ENCODE results near the gene LRRC52. TPM values are rescaled to one million over a fixed set of nuclear protein-coding genes. Genes with fewer than 3 reads are reported as not detected.

LRRC52 gene
- total RNA-seq = not detected in 2 replicates

GRCh38 chr1:165543532-165544438 is at the start of gene LRRC52:
Gene LRRC52, plus strand, starts transcription at chr1:165544000. Its CDS starts 297 bp downstream, at chr1:165544297.

Other genes with a start within 250 kb of the LRRC52 start
- not detected in 2 replicates for gene LMX1A, start 187.3 kb upstream of the LRRC52 start, total RNA-seq
- not detected in 2 replicates for gene RXRG, start 98.9 kb upstream of the LRRC52 start, total RNA-seq
- 129 and 185 TPM in 2 replicates for gene MGST3, start 87.2 kb downstream of the LRRC52 start, total RNA-seq
- 116 and 154 TPM in 2 replicates for gene ALDH9A1, start 154.6 kb downstream of the LRRC52 start, total RNA-seq
- 101 and 110 TPM in 2 replicates for gene TMCO1, start 224.9 kb downstream of the LRRC52 start, total RNA-seq